HG02759 (cell line): ENCODE data around the gene LRRC37A.
"Not testable (repeated sequence)": the region's sequence is repeated elsewhere in the genome, so short reads cannot be mapped to it uniquely, and the experiment has no call there.

Experiments used
- ATAC-seq: cut with Tn5 transposase; IDR thresholded peaks from one replicate; pipeline ENCODE4 v1.9.1; 2021; ENCODE audit warnings: mild to moderate bottlenecking, moderate library complexity; ENCODE audit not compliant: unreplicated experiment

Gene LRRC37A

DNA sequence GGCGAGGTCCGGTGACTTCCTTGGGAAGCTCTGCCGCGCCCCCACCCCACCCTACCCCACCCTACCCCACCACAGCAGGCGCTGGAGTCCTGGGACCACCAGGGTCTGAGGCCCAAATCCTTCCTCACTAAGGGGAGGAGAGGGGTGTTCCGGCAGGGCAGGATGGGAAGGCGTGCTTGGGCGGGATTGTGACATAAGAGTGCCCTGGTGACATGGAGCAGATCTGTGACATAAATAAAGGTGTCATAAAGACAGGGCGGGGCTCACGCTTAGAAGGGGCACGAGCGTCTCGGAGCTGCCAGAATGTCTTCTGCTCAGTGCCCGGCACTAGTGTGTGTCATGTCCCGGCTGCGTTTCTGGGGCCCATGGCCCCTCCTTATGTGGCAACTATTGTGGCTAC is at the start of gene LRRC37A:
Gene LRRC37A (plus strand): TSS at position 301 of the 400 bp plus-strand sequence. CDS start 3 bp downstream, at position 304.
- not testable (repeated sequence) for ATAC-seq

DNA sequence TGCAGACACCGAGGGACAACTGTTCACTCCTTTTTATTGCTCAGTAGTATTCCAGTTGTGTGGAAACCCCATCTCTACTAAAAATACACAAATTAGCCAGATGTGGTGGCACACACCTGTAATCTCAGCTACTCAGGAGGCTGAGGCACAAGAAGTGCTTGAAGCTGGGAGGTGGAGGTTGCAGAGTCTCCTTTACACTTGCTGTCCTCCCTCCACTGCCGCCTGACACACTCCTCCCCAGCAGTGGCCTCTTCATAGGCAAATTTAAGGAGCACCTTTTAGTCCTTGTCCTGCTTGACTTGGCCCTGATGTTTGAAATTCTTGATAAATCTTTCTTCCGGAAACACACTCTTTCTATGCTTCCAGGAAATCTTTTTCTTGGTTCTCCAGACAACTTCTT is 45.8 kb upstream of the LRRC37A start:
- not testable (repeated sequence) for ATAC-seq

DNA sequence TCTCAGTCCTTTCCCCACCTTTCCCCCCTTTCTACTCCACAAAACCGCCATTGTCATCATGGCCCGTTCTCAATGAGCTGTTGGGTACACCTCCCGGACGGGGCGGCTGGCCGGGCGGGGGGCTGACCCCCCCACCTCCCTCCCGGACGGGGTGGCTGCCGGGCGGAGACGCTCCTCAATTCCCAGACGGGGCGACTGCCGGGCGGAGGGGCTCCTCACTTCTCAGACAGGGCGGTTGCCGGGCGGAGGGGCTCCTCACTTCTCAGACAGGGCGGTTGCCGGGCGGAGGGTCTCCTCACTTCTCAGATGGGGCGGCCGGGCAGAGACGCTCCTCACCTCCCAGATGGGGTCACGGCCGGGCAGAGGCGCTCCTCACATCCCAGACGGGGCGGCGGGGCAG is 42.1 kb upstream of the LRRC37A start:
- ATAC-seq: not testable (repeated sequence)

DNA sequence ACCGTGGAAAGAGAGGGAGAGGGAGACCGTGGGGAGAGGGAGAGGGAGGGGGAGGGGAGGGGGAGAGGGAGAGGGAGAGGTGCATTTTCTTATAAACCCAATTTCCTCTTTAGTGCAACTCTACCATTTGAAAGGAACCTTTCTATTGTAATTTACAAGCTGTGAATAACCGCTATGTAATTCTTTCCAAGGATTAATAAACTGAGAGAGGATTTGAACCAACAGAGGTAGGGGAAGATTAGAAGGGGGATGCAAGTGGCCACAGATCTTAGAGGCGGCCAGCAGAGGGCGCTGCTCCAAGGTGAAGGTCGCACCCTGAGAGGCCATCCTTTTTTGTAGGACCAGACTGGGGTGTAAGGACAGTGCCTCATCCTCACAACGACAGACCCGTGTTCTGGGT is 41.2 kb upstream of the LRRC37A start:
- peak; percentile 43 for ATAC-seq

DNA sequence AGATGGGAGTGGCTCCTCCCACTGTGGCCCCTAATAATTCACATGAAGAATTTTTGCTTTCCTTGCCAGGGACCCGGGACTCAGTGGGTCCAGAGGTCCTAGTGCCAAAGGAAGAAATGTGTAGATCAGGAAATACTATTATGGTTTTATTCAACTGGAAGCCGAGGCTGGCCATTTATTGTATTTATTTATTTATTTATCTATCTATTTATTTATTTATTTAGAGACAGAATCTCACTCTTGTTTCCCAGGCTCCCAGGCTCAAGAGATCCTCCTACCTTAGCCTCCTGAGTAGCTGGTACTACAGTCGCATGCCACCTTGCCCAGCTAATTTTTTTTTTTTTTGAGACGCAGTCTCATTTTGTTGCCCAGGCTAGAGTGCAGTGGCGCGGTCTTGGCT is 40.7 kb upstream of the LRRC37A start:
- not testable (repeated sequence) for ATAC-seq

DNA sequence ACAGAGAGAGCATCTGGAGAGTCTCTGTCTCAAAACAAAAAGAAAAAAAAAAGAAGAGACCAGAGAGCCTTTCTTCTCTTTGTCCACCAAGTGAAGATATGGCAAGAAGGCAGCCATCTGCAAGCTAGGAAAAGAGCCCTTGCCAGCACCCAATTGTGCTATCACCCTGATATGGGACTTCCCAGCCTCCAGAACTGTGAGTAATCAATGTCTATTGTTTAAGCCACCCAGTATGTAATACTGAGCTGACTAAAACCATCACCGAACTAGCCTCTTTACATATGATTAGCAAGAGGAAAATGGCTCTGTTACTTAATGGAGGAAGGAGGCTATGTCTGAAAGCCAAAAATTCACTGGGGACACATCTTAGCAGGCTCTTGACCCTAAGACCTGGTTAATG is 38.6 kb upstream of the LRRC37A start:
- not testable (repeated sequence) for ATAC-seq

DNA sequence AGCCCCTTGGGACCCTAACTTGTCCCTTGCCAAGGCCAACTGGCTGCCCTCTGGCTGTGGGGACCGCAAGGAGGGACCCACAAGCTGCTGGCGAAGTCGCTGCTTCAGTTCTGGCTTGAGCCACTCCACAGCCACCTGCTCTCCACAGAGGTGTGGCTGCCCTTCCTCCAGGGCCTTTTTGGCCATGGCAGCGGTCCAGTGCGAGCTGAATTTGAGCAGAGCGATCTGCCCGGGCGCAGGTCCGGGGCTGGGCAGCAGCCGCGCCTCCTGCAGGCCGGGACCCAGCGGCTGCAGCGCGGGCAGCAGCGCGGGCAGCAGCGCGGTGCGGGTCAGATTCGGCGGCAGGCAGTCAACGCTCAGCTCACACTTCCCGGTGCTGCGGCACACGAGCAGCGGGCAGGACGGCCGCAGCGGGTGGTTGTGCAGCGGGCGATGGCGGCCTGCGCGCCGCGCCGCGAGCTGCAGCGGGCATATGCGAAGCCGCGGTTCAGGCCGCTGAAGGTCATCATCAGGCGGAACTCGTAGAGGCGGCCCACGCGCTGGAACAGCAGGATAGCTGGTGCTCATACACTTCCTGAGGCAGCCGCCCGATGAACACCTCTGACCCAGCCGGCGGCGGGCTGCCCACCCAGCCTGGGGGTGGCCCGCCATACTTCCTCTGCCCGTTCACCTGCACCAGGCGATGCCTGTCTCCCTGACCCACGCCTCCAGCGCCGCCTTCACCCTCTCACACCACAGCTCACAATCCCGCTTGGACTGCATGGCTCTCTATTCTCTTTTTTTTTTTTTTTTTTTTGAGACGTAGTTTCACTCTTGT is 34.9 kb upstream of the LRRC37A start:
- not testable (repeated sequence) for ATAC-seq

DNA sequence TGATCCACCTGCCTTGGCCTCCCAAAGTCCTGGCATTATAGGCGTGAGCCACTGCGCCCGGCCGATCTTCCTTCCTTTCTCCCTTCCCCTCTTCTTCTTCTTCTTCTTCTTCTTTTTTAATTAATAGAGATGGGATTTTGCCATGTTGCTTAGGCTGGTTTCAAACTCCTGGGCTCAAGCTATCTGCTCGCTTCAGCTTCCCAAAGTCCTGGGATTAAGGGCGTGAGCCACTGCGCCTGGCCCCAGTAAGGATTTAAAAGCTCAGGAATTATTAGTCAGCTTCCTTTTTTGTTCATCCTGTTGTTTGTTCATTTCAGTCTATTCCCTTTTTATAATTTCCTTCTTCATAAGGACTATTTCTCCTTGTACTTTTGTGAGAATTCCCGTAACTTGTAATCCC is 32.7 kb upstream of the LRRC37A start:
- ATAC-seq: no peak

DNA sequence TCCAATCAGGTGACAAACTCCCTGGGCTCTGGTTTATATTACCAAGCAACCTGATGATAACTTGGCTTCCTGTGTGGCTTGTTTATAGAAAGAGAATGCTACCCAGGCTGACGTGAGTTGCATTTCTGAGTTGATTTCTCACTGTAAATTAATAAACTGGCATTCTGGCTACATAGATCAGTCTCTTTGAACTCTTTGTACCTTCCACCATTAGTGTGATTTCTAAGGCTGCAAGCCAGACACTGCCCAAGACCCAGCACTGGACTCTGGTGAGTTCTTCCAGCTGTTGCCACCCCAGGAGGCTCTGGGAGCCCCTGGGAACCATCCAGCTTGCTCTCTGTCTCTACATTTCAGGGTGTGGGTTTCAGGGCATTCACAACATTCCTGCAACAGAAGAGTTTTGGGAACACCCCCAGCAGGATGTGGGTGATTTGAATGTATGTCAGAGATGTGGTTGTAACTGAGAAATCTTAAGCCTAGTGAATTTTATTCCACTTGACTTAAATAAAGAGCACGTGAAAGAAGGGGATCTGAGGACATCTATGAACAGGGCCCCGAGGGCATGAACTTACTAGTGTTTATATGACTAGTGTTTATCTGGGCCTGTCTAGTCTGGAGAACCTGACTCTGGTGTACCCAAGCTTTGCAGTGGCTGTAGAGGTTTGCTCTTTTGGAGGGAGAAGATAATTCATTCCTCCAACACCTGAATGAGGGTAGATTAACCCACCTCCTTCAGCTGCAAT is 30.3 kb upstream of the LRRC37A start:
- no peak for ATAC-seq

DNA sequence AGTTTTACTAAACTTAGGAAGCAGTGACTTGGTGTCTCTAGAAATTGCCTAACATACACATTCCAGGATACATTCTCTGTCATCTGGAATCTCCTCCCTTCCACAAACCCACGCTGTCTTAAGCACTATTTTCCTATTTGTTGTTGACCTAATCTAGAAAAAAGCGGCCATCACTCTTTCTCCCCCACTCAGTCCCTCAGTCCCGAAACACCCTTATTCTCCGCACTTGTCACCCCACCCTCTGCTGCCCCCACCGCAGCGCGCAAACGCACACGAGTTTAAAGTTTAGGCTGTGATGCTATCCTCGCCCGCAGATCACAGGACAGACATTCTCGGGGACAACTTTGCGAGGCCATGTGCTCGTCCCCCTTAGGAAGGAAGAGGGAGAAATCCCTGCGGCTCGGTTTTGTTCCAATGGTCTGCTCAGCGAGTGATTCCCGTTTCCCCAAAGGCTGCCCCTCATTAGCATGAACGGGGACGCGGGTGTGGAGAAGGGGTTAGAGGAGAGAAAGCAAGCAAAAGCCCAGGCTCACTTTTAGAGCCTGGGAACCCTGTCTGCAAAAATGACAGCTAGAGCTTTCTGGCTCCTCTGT is 28.8 kb upstream of the LRRC37A start:
- ATAC-seq: not testable (repeated sequence)

DNA sequence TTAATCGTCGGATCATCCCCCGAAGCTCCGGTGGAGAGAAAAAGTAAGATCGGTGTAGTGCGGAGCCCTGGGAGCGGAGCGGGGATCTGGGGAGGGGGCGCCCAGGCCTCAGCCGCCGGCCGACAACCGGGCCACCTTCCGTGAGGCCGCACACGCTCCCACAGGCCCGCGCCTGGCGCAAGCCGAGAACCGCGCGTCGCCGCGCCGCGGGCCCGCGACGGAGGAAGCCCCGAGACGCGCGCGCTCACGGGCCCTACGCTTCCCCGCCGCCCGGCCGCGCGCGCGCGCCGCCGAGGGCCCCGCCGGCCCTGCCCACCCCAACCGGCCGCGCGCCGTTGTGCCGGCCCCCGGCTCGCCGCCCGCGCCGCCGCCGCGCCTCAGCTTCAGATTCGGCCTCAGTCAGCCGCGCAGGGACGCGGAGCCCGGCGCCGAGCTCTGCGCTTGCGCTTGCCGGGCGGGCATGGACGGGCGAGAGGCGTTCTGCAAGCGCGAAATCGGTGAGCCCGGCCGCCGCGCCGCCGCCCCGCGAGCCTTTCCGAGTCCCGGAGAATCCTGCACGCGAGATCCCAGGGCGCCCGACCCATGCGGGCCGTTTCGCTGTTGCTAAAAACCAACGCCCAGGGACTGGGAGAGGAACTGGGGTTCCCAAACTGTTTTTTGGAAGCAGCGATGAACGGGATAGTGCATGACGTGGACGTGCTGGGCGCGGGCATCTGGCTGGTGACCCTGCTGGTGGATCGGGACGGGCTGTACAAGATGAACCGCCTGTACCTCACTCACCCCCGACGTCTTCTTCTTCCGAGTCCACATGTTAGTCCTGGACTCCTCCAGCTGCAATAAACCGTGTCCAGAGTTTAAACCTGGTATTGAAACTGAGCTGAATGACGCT is 28.0 kb upstream of the LRRC37A start:
- peak; percentile 89 for ATAC-seq

DNA sequence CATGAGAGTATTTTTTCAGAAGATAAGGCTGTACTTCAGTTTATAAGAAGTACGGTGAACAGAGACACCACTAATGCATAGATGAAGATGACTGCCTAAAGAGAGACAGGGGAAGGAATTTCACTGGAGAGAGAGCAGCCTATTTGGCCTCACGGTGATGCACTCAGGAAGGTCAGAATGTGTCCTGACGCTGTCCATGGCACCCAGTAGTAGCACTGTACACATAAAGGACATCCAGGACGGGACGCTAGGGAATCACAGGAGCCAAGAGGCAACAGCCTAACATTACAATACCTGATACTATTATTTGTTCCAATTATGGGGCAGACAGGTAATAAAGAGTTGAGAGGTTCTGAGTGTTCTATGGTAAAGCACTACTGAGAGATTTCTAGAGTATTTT is 24.9 kb upstream of the LRRC37A start:
- ATAC-seq: no peak

DNA sequence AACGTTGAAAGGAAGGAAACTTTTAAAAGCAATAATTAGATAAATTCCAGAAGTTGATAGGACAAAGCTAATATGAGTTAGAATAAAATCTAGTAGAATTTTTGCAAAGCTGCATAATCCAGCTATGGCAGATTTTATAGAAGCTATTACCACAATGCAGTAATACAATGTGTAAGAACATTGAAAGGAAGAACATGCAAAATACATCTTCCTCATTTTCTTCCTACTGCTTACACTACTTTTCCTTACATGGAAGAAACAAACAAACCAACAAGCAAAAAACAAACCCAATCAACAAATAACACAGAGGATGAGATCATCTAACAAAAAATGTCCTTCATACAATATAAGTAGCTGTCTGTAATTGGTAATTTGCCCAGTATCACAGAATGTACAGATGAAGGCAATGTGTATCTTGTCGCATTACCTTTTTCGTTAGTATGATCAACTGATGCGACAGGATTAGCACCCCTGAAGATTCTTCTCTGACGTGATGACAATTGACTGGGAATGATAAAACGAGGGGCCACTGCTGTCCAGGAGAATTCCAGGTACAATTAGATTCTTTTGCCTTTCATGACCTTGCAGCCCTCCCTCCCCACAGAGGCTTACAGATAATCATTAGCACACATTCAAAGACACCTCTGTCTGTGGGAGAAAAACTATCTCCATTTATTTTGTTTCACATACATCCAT is 21.2 kb upstream of the LRRC37A start:
- ATAC-seq: no peak

DNA sequence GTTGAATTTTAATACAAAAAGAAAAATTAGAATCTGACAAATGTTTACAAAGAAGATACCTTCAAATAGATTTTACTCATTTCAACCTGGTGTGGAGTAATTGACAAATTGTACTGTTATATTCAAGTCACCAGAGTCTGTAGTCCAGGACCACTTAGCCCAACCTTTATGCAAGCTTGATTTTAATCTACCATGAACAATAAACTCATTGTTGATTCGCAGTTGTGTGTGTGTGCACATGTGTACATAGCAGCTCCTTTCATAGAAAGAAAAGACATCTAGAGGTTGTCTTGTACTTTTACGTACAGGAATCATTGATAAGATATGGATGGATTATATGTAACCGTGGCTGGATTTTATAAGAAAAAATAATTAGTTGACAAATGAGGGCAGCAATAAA is 20.7 kb upstream of the LRRC37A start:
- no peak for ATAC-seq

DNA sequence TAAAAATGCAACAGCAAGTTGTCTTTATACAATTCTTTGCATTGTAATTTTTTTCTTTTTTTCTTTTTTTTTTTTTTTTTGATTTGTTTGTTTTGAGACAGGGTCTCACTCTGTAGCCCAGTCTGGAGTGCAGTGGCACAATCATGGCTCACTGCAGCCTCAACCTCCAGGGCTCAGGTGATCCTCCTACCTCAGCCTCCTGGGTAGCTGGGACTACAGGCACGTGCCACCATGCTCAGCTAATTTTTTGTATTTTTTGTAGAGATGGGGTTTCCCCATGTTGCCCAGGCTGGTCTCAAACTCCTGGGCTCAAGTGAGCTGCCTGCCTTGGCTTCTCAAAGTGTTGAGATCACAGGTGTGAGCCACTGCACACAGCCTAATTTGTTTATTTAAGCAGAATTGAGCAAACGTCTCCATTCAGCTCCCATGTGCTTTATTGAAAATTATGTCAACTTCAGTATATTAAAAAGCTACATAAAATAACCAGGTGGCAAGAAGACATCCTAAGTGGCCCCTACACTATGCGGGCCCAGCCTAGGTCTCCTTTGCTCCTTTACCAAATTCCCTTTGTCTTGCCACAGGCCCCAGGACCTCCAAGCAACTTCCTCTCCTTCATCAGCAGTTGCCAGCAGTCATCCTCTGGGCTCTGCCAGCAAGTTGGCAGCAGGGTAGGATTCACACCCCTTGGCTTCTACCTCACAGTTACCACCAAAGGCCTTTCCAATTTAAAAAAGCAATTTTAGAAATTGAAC is 18.0 kb upstream of the LRRC37A start:
- not testable (repeated sequence) for ATAC-seq

DNA sequence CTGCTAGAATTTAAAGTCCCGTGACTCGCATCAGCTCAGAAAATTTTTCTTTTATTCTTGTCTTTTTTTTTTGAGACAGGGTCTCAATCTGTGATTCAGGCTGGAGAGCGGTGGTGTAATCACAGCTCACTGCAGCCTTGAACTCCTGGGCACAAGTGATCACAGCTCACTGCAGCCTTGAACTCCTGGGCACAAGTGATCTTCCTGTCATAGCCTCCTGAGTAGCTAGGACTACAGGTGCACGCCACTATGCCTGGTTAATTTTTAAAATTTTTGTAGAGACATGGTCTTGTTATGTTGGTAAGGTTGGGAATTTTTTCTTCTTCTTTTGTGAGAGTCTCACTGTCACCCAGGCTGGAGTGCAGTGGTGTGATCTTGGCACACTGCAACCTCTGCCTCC is 13.6 kb upstream of the LRRC37A start:
- ATAC-seq: not testable (repeated sequence)

DNA sequence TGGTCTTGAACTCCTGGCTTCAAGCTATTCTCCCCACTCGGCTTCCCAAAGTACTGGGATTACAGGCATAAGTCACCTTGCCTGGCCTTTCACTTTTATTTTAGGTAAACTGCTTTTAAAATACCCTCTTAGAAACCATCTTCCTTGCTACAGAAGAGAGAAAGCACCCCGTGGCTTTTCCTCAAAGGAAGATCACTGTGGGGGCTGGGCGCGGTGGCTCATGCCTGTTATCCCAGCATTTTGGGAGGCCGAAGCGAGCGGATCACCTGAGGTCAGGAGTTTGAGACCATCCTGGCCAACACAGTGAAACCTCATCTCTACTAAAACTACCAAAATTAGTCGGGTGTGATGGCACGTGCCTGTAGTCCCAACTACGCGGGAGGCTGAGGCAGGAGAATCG is 12.3 kb upstream of the LRRC37A start:
- not testable (repeated sequence) for ATAC-seq

DNA sequence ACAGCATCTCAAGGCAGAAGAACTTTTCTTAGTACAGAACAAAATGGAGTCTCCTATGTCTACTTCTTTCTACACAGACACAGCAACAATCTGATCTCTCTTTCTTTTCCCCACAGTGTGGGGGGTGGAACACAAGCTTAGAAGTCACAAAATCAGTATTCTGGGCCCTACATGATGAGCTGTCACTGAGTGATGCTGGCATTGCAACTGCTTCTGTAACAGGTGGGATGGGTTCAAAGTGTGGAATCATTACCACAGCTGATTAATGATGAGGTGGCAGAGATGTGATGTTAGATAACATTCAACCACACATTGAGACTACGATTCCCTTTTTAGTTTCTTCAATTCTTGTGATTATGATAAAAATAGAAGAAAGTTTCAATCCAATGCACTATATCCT is 10.5 kb upstream of the LRRC37A start:
- ATAC-seq: not testable (repeated sequence)

DNA sequence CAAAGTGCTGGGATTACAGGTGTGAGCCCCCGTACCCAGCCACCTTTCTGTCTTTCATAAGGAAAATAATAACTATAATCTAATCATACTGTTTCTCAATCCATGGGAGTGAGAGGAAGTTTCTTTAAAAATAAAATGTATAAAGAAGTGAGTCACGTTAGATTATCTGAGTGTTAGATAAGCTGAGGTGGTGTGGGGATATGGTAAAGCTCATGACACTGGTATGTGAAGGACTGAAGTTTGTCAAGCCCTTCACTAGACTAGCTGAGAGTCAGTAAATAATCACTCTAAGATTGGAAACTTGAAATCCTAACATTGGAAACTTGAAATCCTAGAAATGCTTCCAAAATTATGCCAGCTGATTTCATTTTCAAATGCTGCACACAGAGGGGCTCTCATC is 9.4 kb upstream of the LRRC37A start:
- not testable (repeated sequence) for ATAC-seq
